GM21619 (cell line): ENCODE data around the gene CYB5R2.
A peak's percentile ranks its signal among the peaks of the same experiment; 100 is the strongest.

ENCODE experiments used
- ATAC-seq: cut with Tn5 transposase; IDR thresholded peaks from one replicate; pipeline ENCODE4 v1.9.1; 2021; ENCODE audit not compliant: unreplicated experiment

Gene CYB5R2

GRCh38 chr11:7638710-7639642 is 34.3 kb downstream of the CYB5R2 start:
- peak; percentile 80 for ATAC-seq

GRCh38 chr11:7637447-7638157 is 35.7 kb downstream of the CYB5R2 start:
- ATAC-seq: no peak

- no peak for ATAC-seq
Observed at GRCh38 chr11:7636350-7636749, 37.0 kb downstream of the CYB5R2 start.

- no peak for ATAC-seq
Observed at GRCh38 chr11:7635708-7636107, 37.6 kb downstream of the CYB5R2 start.

GRCh38 chr11:7635137-7635536 is 38.2 kb downstream of the CYB5R2 start:
- no peak for ATAC-seq

GRCh38 chr11:7632211-7632610 is 41.1 kb downstream of the CYB5R2 start:
- no peak for ATAC-seq

- no peak for ATAC-seq
Observed at GRCh38 chr11:7630002-7630401, 43.3 kb downstream of the CYB5R2 start.

GRCh38 chr11:7628660-7629059 is 44.6 kb downstream of the CYB5R2 start:
- no peak for ATAC-seq

- no peak for ATAC-seq
Observed at GRCh38 chr11:7622721-7623120, 50.6 kb downstream of the CYB5R2 start.

- ATAC-seq: no peak
Observed at GRCh38 chr11:7621554-7621953, 51.7 kb downstream of the CYB5R2 start.

GRCh38 chr11:7621090-7621489 is 52.2 kb downstream of the CYB5R2 start:
- ATAC-seq: no peak

- no peak for ATAC-seq
Observed at GRCh38 chr11:7619322-7619721, 54.0 kb downstream of the CYB5R2 start.

GRCh38 chr11:7617032-7617431 is 56.3 kb downstream of the CYB5R2 start:
- ATAC-seq: no peak
